ENCODE data around the gene UBAC2.

- TF ChIP-seq, protein P1, sequence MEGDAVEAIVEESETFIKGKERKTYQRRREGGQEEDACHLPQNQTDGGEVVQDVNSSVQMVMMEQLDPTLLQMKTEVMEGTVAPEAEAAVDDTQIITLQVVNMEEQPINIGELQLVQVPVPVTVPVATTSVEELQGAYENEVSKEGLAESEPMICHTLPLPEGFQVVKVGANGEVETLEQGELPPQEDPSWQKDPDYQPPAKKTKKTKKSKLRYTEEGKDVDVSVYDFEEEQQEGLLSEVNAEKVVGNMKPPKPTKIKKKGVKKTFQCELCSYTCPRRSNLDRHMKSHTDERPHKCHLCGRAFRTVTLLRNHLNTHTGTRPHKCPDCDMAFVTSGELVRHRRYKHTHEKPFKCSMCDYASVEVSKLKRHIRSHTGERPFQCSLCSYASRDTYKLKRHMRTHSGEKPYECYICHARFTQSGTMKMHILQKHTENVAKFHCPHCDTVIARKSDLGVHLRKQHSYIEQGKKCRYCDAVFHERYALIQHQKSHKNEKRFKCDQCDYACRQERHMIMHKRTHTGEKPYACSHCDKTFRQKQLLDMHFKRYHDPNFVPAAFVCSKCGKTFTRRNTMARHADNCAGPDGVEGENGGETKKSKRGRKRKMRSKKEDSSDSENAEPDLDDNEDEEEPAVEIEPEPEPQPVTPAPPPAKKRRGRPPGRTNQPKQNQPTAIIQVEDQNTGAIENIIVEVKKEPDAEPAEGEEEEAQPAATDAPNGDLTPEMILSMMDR (IDR thresholded peaks at IDR 0.05 in 8 of 11, conservative IDR thresholded peaks at IDR 0.05 in 3 of 11): no peak
- peak in 1 of 3 donors; percentile 61 for TF ChIP-seq POLR2AphosphoS5 (IDR thresholded peaks at IDR 0.05)
- no peak for TF ChIP-seq POLR2A (IDR thresholded peaks at IDR 0.05)
Observed at GRCh38 chr13:99357131-99357596, 156.5 kb downstream of the UBAC2 start.

Measured in spleen (tissue), 7 donors.